ENCODE data around the gene NDUFA5.

Gene NDUFA5

DNA sequence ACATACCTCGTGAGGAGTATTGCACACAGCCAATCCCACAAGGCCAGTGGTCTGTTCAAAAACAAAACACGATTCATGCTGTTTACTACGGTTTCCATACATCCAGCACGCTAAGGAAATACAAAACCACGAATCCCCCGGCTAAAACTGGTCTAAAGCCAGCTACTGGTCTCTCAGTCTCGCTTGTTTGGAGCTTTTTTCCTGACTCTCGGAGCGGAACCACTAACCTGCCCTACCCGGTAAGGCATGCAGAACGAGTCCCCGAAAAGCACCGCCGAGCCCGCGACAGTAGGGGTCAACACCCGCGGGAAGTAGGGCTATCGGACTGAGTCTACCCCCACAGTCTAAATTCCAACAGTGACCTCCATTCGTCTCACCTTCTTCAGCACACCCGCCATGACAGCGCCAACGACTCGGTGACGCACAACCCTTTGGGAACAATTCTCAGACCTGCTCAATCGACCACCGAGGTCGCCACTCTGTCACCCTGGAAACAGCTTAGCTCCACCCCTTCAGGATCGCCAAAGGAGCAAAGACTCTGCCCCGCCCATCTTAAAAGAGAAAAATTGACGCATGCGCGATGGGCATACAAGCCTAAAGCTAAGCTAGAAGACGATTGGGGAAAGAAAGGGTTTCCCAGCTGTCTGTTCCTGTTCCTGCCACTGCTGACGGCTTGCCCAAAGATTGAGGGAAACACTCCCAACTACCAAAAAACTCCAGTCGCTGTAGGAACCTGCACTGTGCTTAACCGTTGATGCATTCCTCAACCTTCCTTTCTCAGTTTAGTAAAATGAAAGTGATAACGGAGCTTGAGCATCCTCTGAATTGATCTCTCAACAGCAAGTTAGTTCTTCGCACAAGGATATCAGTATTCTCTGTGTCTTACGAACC lies at the start of gene NDUFA5:
Gene NDUFA5, minus strand, starts transcription at position 421 of the 891 bp plus-strand sequence. Its CDS starts 23 bp downstream, at position 398.
- DNase-seq: peak; percentile 99

- no peak for DNase-seq
These were observed 47.1 kb upstream of the NDUFA5 start for GRCh38 chr7:123604739-123605138.

DNA sequence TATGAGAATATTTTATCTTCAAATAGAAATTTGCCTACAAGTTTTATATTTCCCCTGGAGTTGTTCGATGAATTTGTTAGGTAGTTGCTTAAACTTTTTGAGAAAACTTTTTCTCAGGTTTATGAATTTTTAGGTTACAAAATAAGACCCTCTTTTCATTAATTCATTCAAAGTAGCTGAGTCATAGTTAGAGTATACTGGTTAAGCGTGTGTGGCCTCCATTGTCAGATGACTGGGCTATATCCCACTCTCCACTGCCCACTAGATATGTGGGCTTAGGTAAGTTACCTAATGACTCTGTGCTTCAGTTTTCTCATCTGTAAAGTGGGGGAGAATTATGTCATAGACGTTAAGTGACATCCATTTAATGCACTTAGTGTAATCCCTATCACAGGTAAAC lies 45.0 kb upstream of the NDUFA5 start:
- DNase-seq: no peak

DNA sequence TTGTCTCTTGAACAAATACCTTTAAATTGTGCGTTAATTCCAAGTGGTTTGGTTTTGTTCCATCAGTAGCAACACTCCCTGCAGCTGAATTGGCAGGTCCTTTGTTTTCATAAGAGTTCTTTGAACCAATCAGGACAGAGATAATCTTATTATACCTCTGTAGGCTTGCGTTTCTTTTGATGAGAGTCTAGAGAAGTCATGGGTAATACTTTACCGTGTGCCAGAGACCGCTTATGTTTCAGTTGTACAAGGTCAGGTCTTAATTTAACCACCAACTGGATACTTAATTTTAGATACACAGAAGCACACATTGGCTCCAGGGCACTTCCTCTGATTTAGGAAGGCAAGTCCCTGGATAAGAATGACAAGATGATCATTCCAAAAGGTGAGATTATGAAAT lies 43.9 kb upstream of the NDUFA5 start, which contains the start of gene ASB15:
Gene ASB15, plus strand, starts transcription at position 292 of the 400 bp plus-strand sequence. CDS start 12,682 bp downstream, outside the sequence.
- peak; percentile 38 for DNase-seq

DNA sequence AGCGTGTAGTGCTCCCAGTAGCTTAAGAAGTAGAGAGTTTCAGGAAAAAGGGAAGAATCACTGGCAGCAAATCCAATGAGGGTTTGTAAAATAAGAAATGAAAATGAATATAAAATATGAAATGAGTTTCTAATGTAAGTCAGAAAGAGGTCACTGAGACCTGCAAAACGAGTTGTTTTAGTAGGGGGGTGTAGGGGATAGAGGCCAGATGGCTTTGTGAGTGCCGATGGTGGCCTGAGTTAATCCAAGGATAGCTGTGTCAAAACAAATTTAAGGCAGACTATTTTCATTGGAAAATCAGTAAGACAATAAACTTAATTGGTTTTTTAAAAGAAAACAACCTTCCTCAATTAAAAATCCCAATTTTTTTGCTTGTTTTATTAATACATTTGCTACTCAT lies 43.3 kb upstream of the NDUFA5 start:
- no peak for DNase-seq

DNA sequence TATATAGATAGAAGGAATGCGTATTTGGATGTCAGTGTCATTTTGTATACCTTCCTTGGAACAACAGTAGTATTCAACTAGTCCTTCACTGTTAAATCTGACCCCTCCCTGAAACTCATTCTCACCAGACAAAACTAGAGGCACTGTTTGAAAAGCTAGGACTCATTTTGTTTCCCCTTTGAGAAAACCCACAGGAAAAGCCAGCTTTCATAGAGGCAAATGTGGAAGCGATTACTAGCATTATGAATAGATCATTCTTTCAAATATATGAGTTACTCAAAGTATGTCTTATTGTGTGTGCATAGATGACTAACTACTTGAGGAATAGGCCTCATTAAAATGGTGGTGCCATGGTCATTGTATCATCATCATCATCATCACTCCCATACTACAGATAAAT lies 42.1 kb upstream of the NDUFA5 start:
- DNase-seq: no peak

- no peak for DNase-seq
These were observed 41.0 kb upstream of the NDUFA5 start for GRCh38 chr7:123598657-123599056.

- DNase-seq: peak; percentile 81
These were observed 37.2 kb upstream of the NDUFA5 start for GRCh38 chr7:123594813-123595241.

- no peak for DNase-seq
These were observed 30.8 kb upstream of the NDUFA5 start for GRCh38 chr7:123588376-123588775.

- DNase-seq: no peak
These were observed 26.2 kb upstream of the NDUFA5 start for GRCh38 chr7:123583821-123584220.

GRCh38 chr7:123581162-123581459 lies 23.5 kb upstream of the NDUFA5 start:
- no peak for DNase-seq

GRCh38 chr7:123580406-123581161 lies 23.0 kb upstream of the NDUFA5 start:
- peak; percentile 46 for DNase-seq

GRCh38 chr7:123579416-123579815 lies 21.8 kb upstream of the NDUFA5 start:
- no peak for DNase-seq

- DNase-seq: no peak
These were observed 16.4 kb upstream of the NDUFA5 start for GRCh38 chr7:123573896-123574467.

GRCh38 chr7:123573341-123573740 lies 15.7 kb upstream of the NDUFA5 start:
- DNase-seq: no peak

DNA sequence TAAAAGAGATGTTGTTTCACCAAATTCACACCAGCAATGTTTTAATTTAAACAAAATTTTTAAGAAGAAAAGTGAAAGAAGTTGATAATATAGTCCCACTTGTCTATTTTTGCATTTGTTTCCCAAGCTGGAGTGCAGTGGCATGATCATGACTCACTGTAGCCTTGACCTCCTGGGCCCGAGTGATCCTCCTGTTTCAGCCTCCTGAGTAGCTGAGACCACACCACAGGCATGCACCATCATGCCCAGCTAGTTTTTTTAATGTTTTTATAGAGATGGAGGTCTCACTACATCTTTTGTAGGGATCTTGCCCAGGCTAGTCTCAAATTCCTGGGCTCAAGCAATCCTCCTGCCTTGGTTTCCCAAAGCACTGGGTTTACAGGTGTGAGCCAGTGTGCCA lies 14.1 kb upstream of the NDUFA5 start:
- no peak for DNase-seq

DNA sequence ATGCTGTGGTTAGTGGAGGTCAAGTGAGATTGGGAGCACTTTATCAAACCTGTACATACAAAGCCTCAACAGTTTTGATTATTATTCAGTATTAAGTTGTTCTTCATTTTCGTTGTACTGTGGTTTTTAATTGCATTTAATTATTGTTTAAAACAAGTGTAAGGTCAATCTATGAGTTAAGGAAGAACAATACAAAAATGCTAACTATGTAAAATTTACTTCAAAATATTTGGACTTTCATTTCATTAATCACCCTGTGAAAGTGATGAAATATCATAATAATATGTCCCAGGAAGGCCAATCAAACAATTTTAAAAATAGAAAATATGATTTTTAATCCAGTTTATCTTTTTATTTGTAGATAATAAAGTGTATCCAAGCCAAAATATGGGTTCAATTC lies 13.6 kb upstream of the NDUFA5 start:
- DNase-seq: no peak

- peak; percentile 31 for DNase-seq
These were observed 13.0 kb upstream of the NDUFA5 start for GRCh38 chr7:123570390-123571182.

DNA sequence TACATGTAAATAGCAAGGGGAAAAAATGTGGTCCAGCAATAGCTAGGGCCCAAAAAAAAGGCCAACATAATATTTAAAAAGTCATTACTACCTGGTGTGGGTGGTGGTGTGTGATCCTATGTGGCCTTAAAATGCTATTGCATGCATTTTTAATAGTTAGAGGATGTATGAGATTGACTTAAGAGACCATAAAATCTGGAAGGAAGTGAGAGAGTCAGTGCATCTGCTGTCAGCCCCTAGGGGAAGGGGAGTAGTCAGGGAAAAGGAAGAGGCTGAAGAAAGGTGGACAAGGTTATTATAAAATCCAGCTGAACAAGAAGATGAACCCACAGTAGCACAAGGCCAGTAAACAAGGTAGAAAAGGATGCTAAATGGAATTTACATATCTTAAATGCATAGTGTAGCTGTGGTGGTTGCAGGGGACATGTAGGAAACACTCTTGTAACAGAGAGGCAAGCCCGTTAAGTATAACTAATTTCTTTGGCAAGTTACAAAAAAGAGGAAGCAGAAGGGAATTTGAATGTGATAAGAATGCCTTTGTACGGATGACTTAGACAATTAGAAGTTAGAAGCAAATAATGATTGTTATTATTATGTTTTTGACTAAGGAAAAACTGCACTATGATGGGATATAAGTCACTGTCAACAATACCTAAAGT lies 11.9 kb upstream of the NDUFA5 start:
- DNase-seq: no peak

DNA sequence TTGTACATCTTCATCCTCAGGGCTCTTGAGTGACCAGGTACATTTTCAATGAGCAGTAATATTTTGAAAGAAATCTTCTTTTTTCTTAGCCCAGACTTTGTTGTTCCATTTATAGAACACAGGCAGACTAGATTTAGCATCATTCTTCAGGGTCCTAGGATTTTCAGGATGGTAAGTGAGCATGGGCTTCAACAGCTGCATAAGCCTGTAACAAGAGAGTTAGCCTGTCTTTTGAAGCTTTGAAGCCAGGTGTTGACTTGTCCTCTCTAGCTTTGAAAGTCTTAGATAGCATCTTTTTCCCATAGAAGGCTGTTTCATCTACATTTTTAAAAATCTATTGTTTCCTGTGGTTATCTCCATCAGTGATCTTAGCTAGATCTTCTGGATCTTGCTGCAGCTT lies 4.5 kb upstream of the NDUFA5 start:
- no peak for DNase-seq

DNA sequence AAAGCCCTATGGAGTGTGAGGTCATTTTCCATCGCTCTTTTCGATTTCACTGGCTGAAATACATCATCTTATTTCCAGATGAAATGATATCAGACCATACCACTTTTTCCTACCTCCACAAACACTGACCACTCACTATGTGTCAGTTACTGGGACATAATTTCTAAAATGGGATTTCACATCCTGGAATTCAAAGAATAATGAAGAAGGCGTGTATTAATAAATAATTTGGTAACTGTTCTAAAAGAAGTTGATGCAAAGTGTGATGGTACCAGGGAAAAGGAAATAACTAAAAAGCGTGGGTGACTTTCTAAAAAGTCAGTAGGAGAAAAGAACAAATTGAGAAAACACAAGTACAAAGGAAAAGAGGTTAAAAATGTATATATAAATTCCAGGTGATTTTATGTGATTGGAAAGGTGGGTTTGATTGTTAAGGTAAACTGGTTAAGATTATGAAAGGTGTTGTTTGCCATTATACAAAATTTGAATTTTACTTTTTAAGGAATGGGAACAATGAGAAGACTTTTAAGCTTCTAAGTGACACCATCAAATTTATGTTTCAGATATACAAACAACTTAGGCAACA lies 764 bp upstream of the NDUFA5 start:
- DNase-seq: no peak

DNA sequence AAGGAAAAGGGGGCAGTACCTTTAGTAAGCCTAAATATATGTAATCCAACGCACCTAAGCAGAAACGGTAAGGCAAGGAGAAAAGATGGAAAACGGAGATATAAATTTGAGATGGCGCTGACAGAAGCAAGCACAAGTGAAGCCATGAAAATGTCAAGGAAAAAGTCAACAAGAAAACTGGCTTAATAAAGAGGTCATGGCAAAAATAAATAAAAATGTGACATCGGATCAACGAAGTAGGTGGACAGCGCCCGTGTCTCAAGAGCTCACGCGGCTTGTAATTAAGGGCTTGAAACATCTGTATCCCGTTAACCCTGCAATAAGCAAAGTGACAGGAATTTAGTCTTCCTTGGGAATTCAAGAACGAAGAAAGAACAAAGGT lies 611 bp downstream of the NDUFA5 start:
- no peak for DNase-seq
